Left forelimb (tissue), 1 donor: ENCODE data around the gene OR6C70.
"Not testable (repeated sequence)": the region's sequence is repeated elsewhere in the genome, so short reads cannot be mapped to it uniquely, and the experiment has no call there.

Experiments
- DNase-seq: peaks from one replicate; pipeline ENCODE4 v3.0.0-alpha.2; 2018; ENCODE audit warnings: low spot score

OR6C70 gene

GRCh38 chr12:55470088-55470829 lies at the start of gene OR6C70:
TSS of gene OR6C70 (minus strand) at chr12:55470138. CDS start at chr12:55470138, 0 bp downstream.
- no peak for DNase-seq

- DNase-seq: no peak
Observed at GRCh38 chr12:55516391-55516790, 46.5 kb upstream of the OR6C70 start.

- no peak for DNase-seq
Observed at GRCh38 chr12:55515696-55516095, 45.8 kb upstream of the OR6C70 start.

GRCh38 chr12:55501601-55502000 lies 31.7 kb upstream of the OR6C70 start:
- no peak for DNase-seq

- no peak for DNase-seq
Observed at GRCh38 chr12:55499810-55500252, 29.9 kb upstream of the OR6C70 start.

- DNase-seq: no peak
Observed at GRCh38 chr12:55499231-55499630, 29.3 kb upstream of the OR6C70 start.

GRCh38 chr12:55495490-55495889 lies 25.6 kb upstream of the OR6C70 start:
- no peak for DNase-seq

GRCh38 chr12:55492078-55492477 lies 22.1 kb upstream of the OR6C70 start, which contains the start of gene OR6C68:
TSS of gene OR6C68 (plus strand) at chr12:55492378. CDS start at chr12:55492378, 0 bp downstream.
- no peak for DNase-seq

GRCh38 chr12:55484284-55484683 lies 14.3 kb upstream of the OR6C70 start:
- DNase-seq: not testable (repeated sequence)

- not testable (repeated sequence) for DNase-seq
Observed at GRCh38 chr12:55479136-55479535, 9.2 kb upstream of the OR6C70 start.

GRCh38 chr12:55472264-55472663 lies 2.3 kb upstream of the OR6C70 start:
- no peak for DNase-seq

- DNase-seq: no peak
Observed at GRCh38 chr12:55469291-55469690, 647 bp downstream of the OR6C70 start.

- DNase-seq: no peak
Observed at GRCh38 chr12:55467836-55468235, 2.1 kb downstream of the OR6C70 start.

- not testable (repeated sequence) for DNase-seq
Observed at GRCh38 chr12:55464926-55465325, 5.0 kb downstream of the OR6C70 start.

GRCh38 chr12:55448825-55449224 lies 21.1 kb downstream of the OR6C70 start:
- no peak for DNase-seq

GRCh38 chr12:55446326-55446725 lies 23.6 kb downstream of the OR6C70 start:
- DNase-seq: no peak

GRCh38 chr12:55445357-55445756 lies 24.6 kb downstream of the OR6C70 start:
- DNase-seq: no peak

- DNase-seq: no peak
Observed at GRCh38 chr12:55443776-55444175, 26.2 kb downstream of the OR6C70 start, which contains the start of gene OR6C2. TSS of gene OR6C2 (plus strand) at chr12:55444076. CDS start at chr12:55452214, 8,138 bp downstream.

GRCh38 chr12:55441233-55441632 lies 28.7 kb downstream of the OR6C70 start:
- DNase-seq: not testable (repeated sequence)

GRCh38 chr12:55428331-55429243 lies 41.4 kb downstream of the OR6C70 start:
- no peak for DNase-seq

- no peak for DNase-seq
Observed at GRCh38 chr12:55425954-55426353, 44.0 kb downstream of the OR6C70 start, which contains the start of gene OR6C76. TSS of gene OR6C76 (plus strand) at chr12:55426254. CDS start at chr12:55426254, 0 bp downstream.

GRCh38 chr12:55420307-55420962 lies 49.5 kb downstream of the OR6C70 start:
- DNase-seq: no peak
